H9 (cell line): ENCODE data around the gene OXA1L. TPM values are rescaled to one million over a fixed set of nuclear protein-coding genes. Genes with fewer than 3 reads are reported as not detected.

Experiments
- DNase-seq: peaks from one replicate; pipeline ENCODE4 v3.0.0-alpha.2; 2017
- H2AFZ ChIP-seq: one replicate; pipeline ENCODE4 v1.6.1; 2013; ENCODE audit warnings: mild to moderate bottlenecking, low read length, control low read depth, moderate library complexity
- H2AK5ac ChIP-seq: 2 replicates; pipeline ENCODE4 v1.6.1; 2013; ENCODE audit warnings: low read length, control low read depth, mixed read lengths; ENCODE audit not compliant: insufficient read length
- H2BK120ac ChIP-seq: one replicate; pipeline ENCODE4 v1.6.1; 2013; ENCODE audit warnings: low read depth, mild to moderate bottlenecking, low read length, control low read depth, inconsistent platforms; ENCODE audit not compliant: poor library complexity, severe bottlenecking
- H2BK12ac ChIP-seq: 2 replicates; pipeline ENCODE4 v1.6.1; 2013; ENCODE audit warnings: low read length, control low read depth, mixed read lengths, low read depth; ENCODE audit not compliant: insufficient read length
- H2BK15ac ChIP-seq: 2 replicates; pipeline ENCODE4 v1.6.1; 2013; ENCODE audit warnings: low read depth, low read length, control low read depth
- H2BK20ac ChIP-seq: one replicate; pipeline ENCODE4 v1.6.1; 2013; ENCODE audit warnings: low read depth, mild to moderate bottlenecking, low read length, control low read depth, inconsistent platforms; ENCODE audit not compliant: poor library complexity, severe bottlenecking
- H2BK5ac ChIP-seq: 2 replicates; pipeline ENCODE4 v1.6.1; 2013; ENCODE audit warnings: low read length, control low read depth, mixed read lengths; ENCODE audit not compliant: insufficient read length
- H3K14ac ChIP-seq: 2 replicates; pipeline ENCODE4 v1.6.1; 2013; ENCODE audit warnings: low read length, control low read depth; ENCODE audit not compliant: insufficient read depth
- H3K18ac ChIP-seq: 2 replicates; pipeline ENCODE4 v1.6.1; 2013; ENCODE audit warnings: low read depth, mild to moderate bottlenecking, mixed read lengths, low read length, control low read depth; ENCODE audit not compliant: insufficient read length
- H3K23ac ChIP-seq: 2 replicates; pipeline ENCODE4 v1.6.1; 2013; ENCODE audit warnings: low read length, control low read depth, mixed read lengths, low read depth; ENCODE audit not compliant: insufficient read length
- H3K23me2 ChIP-seq: 2 replicates; pipeline ENCODE4 v1.6.1; 2013; ENCODE audit warnings: low read depth, mild to moderate bottlenecking, mixed read lengths, low read length, control low read depth; ENCODE audit not compliant: insufficient read length, poor library complexity, severe bottlenecking
- H3K27ac ChIP-seq: 2 replicates; pipeline ENCODE4 v1.5.1; 2013; ENCODE audit warnings: low read length, control low read depth, mixed read lengths, low read depth; ENCODE audit not compliant: insufficient read length
- H3K27me3 ChIP-seq: 2 replicates; pipeline ENCODE4 v1.6.1; 2013; ENCODE audit warnings: low read length, control low read depth, inconsistent platforms; ENCODE audit not compliant: insufficient read depth
- H3K4ac ChIP-seq: 2 replicates; pipeline ENCODE4 v1.6.1; 2013; ENCODE audit warnings: low read depth, mild to moderate bottlenecking, control low read depth, inconsistent platforms, low read length, moderate library complexity
- H3K4me1 ChIP-seq: 2 replicates; pipeline ENCODE4 v1.6.1; 2013; ENCODE audit warnings: low read length, control low read depth, inconsistent platforms; ENCODE audit not compliant: insufficient read depth
- H3K4me2 ChIP-seq: 2 replicates; pipeline ENCODE4 v1.6.1; 2013; ENCODE audit warnings: low read length, control low read depth, mixed read lengths; ENCODE audit not compliant: insufficient read length, insufficient read depth
- H3K56ac ChIP-seq: 2 replicates; pipeline ENCODE4 v1.6.1; 2013; ENCODE audit warnings: low read depth, mild to moderate bottlenecking, mixed read lengths, low read length, control low read depth; ENCODE audit not compliant: insufficient read length
- H3K79me1 ChIP-seq: 2 replicates; pipeline ENCODE4 v1.6.1; 2013; ENCODE audit warnings: low read depth, mild to moderate bottlenecking, moderate library complexity, low read length, control low read depth, inconsistent platforms; ENCODE audit not compliant: insufficient read depth, poor library complexity, severe bottlenecking
- H3K79me2 ChIP-seq: 2 replicates; pipeline ENCODE4 v1.6.1; 2013; ENCODE audit warnings: low read length, control low read depth, inconsistent platforms; ENCODE audit not compliant: insufficient read depth
- H3K9ac ChIP-seq: 2 replicates; pipeline ENCODE4 v1.6.1; 2013; ENCODE audit warnings: low read length, control low read depth, mixed read lengths; ENCODE audit not compliant: insufficient read length; ENCODE audit errors: extremely low read depth
- H3K9me3 ChIP-seq: one replicate; pipeline ENCODE4 v1.6.1; 2013; ENCODE audit warnings: low read depth, low read length, inconsistent platforms; ENCODE audit not compliant: control insufficient read depth
- H3T11ph ChIP-seq: one replicate; pipeline ENCODE4 v1.6.1; 2013; ENCODE audit warnings: mild to moderate bottlenecking, low read length, control low read depth, inconsistent platforms
- H4K20me1 ChIP-seq: one replicate; pipeline ENCODE4 v1.6.1; 2013; ENCODE audit not compliant: control insufficient read depth, insufficient read length, insufficient read depth
- H4K5ac ChIP-seq: 2 replicates; pipeline ENCODE4 v1.6.1; 2013; ENCODE audit warnings: low read depth, mild to moderate bottlenecking, mixed read lengths, low read length, control low read depth; ENCODE audit not compliant: insufficient read length
- H4K8ac ChIP-seq: replicated peaks from 2 replicates; pipeline ENCODE4 v1.6.1; 2013; ENCODE audit warnings: low read length, control low read depth, mixed read lengths, low read depth; ENCODE audit not compliant: insufficient read length
- H4K91ac ChIP-seq: 2 replicates; pipeline ENCODE4 v1.6.1; 2013; ENCODE audit warnings: low read depth, mild to moderate bottlenecking, moderate library complexity, mixed read lengths, low read length, control low read depth; ENCODE audit not compliant: insufficient read length
- H3K27ac Mint-ChIP-seq, 3 experiments: 2 replicates in 2 of 3; 3 replicates in 1 of 3; pipeline ENCODE4 v1.8.0; 2020 to 2021; ENCODE audit warnings: mixed read lengths in 3 of 3, mild to moderate bottlenecking in 1 of 3, moderate library complexity in 1 of 3
- H3K27me3 Mint-ChIP-seq: 2 replicates; pipeline ENCODE4 v1.8.0; 2021; ENCODE audit warnings: low read depth, mild to moderate bottlenecking, moderate library complexity, mixed read lengths
- H3K36me3 Mint-ChIP-seq, 3 experiments: 2 replicates in 2 of 3; 3 replicates in 1 of 3; pipeline ENCODE4 v1.8.0; 2020 to 2021; ENCODE audit warnings: low read depth in 3 of 3, mixed read lengths in 3 of 3; ENCODE audit not compliant: insufficient read depth in 1 of 3
- H3K4me1 Mint-ChIP-seq, 2 experiments: 2 replicates each; pipeline ENCODE4 v1.8.0; 2020; ENCODE audit warnings: mixed read lengths in 2 of 2
- H3K4me3 Mint-ChIP-seq, 2 experiments: 2 replicates in 1 of 2; 3 replicates in 1 of 2; pipeline ENCODE4 v1.8.0; 2020 to 2021; ENCODE audit warnings: mild to moderate bottlenecking in 2 of 2, mixed read lengths in 2 of 2, moderate library complexity in 1 of 2
- H3K9me3 Mint-ChIP-seq, 2 experiments: 2 replicates in 1 of 2; 3 replicates in 1 of 2; pipeline ENCODE4 v1.8.0; 2020; ENCODE audit warnings: mild to moderate bottlenecking in 2 of 2, mixed read lengths in 2 of 2, moderate library complexity in 1 of 2
- WGBS: extraction: QIAGEN DNeasy Blood & Tissue Kit; methylation state at CpG from one replicate; pipeline ENCODE4 v1.1.7; 2013; ENCODE audit warnings: missing lambda C conversion rate, low lambda C conversion rate, mixed read lengths; ENCODE audit not compliant: insufficient read length; ENCODE audit errors: extremely low coverage; 5-methylcytosine and 5-hydroxymethylcytosine counted together
- total RNA-seq: library from RNA; stranded (reverse); gene quantifications from 2 replicates; pipeline ENCODE4 v1.2.1, GENCODE V29; 2021
- TF ChIP-seq, protein P1 (sequence below): fragments of 200-600 bp; sonication (generic); conservative IDR thresholded peaks from 3 replicates; pipeline ENCODE4 v1.8.0; 2021; ENCODE audit warnings: antibody characterized with exemption, mild to moderate bottlenecking

Gene OXA1L
- total RNA-seq, 1 experiment from 2014 or later, result 128 TPM

DNA sequence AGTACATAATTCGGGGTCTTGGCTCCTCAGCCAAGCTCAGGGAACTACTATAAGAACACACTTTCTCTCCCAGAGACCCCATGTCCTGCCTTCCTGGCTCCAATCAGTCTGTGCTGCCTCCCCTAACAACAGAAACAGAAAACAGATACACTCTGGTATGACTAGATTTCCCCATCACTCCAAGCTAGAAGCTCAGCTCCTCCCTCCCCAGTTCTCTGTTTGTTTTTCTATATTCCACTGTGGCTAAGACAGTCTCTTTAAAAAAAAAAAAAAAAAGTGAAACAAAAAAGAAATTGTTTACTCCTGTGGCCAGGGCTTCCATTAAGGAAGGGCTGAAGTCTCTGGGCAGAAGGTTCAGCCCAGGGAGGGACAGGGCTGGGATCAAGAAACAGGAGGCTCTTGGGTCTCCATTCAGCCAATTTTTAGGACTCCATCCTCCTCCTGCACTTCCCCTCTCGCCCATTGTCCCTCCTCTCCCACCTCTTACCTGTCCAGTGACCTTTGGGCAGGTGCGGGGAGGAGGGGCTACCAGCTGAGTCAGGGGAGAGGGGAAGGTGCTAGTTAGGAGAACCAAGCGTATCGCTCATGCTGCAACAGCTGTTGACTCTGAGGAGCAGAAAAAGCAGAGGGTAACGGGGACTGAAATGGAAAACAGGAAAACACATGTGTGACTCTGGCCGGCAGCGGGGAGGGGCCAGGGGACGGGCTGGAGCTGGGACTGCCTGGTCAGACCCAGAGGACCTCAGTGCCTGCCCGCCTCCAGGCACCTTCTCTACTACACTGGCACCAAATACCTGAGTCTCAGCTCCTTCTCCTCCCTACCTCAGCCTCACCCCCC lies 52.9 kb downstream of the OXA1L start:
- Histone ChIP-seq H2BK120ac (no peak overlapping the region), H3K27ac (no peak overlapping the region), H3K79me1 (no peaks in the 10 kb centered on the region), H3K79me2 (no peaks in the 10 kb centered on the region), H3K4ac (no peak overlapping the region), H4K91ac (no peak overlapping the region), H4K8ac (no peak overlapping the region), H4K20me1 (no peaks in the 10 kb centered on the region), H2AK5ac (no peak overlapping the region), H2AFZ (no peak overlapping the region), H3K27me3 (no peaks in the 10 kb centered on the region), H4K5ac (no peak overlapping the region), H3K9ac (no peak overlapping the region), H2BK12ac (no peak overlapping the region), H3K23ac (no peak overlapping the region), H3T11ph (no peak overlapping the region), H2BK20ac (no peak overlapping the region), H3K14ac (peak overlapping the region; percentile 21; the same call in 1 of the 2 replicates), H3K23me2 (peaks cover 9% of the 10 kb centered on the region), H3K4me1 (peaks cover 20% of the 10 kb centered on the region), H3K9me3 (no peaks in the 10 kb centered on the region), H2BK5ac (no peak overlapping the region), H2BK15ac (no peak overlapping the region), H3K56ac (no peak overlapping the region), H3K4me2 (peak overlapping the region; percentile 57), H3K18ac (no peak overlapping the region)
- Mint-ChIP-seq H3K36me3 (no peaks in the 10 kb centered on the region; a peak in 1 of 7 replicates), H3K4me3 (peak overlapping the region; percentile 36 to 53; a peak in 4 of 5 replicates), H3K27me3 (peaks cover 4% of the 10 kb centered on the region), H3K9me3 (no peaks in the 10 kb centered on the region; a peak in 1 of 5 replicates), H3K27ac (peak overlapping the region; percentile 40 to 59 (median 55); a peak in 3 of 7 replicates), H3K4me1 (peaks cover 53 to 62% of the 10 kb centered on the region in 2 experiments)
- WGBS, result no CpG with 5 or more reads among the region's 10 CpGs
- peak; percentile 81 for DNase-seq
- TF ChIP-seq, protein P1, sequence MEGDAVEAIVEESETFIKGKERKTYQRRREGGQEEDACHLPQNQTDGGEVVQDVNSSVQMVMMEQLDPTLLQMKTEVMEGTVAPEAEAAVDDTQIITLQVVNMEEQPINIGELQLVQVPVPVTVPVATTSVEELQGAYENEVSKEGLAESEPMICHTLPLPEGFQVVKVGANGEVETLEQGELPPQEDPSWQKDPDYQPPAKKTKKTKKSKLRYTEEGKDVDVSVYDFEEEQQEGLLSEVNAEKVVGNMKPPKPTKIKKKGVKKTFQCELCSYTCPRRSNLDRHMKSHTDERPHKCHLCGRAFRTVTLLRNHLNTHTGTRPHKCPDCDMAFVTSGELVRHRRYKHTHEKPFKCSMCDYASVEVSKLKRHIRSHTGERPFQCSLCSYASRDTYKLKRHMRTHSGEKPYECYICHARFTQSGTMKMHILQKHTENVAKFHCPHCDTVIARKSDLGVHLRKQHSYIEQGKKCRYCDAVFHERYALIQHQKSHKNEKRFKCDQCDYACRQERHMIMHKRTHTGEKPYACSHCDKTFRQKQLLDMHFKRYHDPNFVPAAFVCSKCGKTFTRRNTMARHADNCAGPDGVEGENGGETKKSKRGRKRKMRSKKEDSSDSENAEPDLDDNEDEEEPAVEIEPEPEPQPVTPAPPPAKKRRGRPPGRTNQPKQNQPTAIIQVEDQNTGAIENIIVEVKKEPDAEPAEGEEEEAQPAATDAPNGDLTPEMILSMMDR, result no peak
